NCI-H345 treated with DMSO at 0.1 percent for 48 hours (cell line): ENCODE data around the gene NCKAP5.

Experiments
- DNase-seq: peaks from one replicate; lab custom pipeline; 2025; ENCODE audit not compliant: unreplicated experiment; lab: John Stamatoyannopoulos, UW

NCKAP5 gene

DNA sequence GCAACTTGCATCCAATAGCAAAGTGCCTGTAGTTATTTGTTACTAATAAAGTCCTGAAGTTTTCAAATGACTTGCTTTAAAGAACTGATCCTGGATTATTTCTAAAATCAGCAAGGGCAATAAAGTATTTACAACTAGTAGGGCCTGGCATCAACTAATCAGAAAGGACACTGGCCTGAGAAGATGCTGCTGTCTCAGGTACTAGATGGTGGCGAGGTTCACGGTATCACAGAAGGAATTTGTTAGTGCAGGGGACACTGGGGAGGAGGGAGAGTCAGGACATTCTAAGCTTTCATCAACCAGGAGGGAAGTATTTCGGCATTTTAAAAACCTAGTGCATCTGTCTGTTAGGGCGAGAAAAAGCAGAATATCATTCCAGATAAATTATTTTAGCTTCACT, 458.1 kb downstream of the NCKAP5 start:
- no peak for DNase-seq

GRCh38 chr2:133109772-133110171, 458.5 kb downstream of the NCKAP5 start:
- DNase-seq: no peak

GRCh38 chr2:133107058-133107815, 461.0 kb downstream of the NCKAP5 start:
- no peak for DNase-seq

DNA sequence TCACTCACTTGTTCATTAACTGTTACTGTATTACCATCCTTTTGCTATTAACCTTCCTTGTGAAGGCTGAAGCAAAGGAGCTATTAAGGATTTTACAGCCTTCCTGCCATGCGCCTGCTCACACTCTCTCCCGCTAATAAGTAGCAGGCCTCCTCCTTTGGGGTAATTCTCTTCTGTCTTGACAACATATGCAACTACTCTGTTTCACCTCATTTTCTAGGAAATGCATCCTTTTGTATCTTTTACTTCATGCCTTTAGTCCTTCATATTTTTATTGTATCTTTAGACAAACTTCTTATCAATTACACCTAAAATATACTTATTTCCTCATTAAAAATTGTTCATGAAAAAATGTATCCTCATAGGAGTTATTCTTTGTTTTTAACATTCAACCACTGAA, 463.4 kb downstream of the NCKAP5 start:
- no peak for DNase-seq

DNA sequence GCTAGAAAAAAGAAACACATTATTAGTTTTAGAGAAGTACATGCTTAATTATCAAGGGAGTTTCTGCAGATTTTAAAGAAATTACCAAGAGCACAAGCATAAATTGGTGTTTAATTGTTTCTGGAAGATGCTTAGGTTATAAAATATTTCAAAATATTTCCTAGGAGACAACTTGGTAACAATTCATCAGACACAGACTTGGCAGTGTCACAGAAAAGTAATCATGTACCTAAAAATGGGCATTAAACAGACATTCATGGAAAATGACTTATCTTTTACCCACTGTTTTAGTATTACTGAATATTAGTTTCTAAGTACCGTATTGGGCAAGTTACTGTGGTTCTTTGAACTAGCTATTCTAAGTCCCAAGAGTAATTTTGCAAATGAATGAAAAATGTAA, 469.5 kb downstream of the NCKAP5 start:
- DNase-seq: no peak

DNA sequence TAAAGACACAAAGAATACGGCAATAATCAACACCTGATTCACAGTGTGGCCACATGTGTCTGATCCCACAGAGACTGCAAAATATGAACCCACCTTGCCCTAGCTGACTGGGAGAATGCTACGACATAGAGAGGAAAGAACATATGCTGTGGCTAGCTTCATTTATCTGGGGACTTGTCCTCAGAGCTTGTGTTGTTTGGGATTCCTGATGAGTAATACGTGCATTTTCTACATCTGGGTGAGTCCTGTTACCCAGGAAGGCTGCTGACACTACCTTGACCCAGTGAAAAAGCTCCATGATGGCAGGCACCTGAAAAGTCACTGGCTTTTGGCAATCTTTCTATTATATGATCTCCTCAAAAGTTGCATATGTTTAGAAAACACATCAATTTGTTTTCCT, 470.6 kb downstream of the NCKAP5 start:
- DNase-seq: no peak

- no peak for DNase-seq
These were observed 475.7 kb downstream of the NCKAP5 start for GRCh38 chr2:133092571-133092970.

DNA sequence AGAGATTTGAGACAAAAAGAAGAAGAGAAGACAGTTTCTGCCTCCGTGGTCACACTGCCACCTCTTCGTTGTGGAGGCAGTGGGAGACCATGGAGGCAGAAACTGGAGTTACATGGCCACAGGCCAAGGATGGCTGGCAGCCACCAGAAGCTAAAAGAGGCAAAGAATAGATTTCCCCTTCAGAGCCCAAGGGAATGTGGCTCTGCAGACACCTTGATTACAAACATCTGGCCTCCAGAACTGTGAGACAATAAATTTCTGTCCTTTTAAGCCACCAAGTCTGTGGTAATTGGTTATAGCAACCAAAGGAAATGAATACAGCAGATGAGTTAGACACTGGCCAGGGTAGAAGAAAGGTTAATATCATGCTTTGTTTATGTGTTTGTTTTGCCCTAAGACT, 477.9 kb downstream of the NCKAP5 start:
- no peak for DNase-seq

GRCh38 chr2:133086176-133086575, 482.1 kb downstream of the NCKAP5 start:
- DNase-seq: no peak

DNA sequence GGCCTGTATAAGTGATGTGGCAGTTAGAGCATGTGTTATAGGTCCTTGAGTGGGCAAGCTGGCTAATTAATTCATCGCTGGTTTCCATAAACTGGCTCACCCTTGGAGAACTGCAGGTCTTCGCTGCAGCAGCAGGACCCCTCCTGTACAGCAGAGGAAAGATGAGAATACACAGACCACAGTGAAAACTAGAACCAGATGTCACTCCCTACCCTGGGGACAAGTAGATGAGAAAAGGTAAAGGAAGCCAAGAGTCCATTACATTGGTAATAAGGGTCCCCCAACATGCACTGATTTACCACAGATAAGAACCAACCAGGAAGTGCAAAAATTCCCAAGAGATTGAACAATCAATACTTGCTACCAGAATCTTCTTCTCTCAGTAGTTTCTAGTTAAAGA, 482.6 kb downstream of the NCKAP5 start:
- no peak for DNase-seq

DNA sequence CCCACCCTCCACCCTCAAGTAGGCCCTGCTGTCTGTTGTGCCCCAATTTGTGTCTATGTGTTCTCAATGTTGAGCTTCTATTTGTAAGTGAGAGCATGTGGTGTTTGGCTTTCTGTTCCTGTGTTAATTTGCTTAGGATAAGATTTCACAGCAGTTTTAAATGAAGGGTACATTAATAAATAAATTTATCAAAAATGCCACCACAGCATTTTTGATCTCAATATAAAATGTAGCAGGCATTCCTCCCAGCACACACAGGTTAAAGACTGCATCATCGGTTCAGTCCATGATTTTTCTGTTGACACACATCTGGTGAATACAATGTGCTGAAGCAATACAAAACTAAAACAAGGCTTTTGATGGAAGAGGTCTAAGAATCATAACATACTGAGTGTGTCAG, 486.2 kb downstream of the NCKAP5 start:
- no peak for DNase-seq

- no peak for DNase-seq
These were observed 487.4 kb downstream of the NCKAP5 start for GRCh38 chr2:133080822-133081221.

DNA sequence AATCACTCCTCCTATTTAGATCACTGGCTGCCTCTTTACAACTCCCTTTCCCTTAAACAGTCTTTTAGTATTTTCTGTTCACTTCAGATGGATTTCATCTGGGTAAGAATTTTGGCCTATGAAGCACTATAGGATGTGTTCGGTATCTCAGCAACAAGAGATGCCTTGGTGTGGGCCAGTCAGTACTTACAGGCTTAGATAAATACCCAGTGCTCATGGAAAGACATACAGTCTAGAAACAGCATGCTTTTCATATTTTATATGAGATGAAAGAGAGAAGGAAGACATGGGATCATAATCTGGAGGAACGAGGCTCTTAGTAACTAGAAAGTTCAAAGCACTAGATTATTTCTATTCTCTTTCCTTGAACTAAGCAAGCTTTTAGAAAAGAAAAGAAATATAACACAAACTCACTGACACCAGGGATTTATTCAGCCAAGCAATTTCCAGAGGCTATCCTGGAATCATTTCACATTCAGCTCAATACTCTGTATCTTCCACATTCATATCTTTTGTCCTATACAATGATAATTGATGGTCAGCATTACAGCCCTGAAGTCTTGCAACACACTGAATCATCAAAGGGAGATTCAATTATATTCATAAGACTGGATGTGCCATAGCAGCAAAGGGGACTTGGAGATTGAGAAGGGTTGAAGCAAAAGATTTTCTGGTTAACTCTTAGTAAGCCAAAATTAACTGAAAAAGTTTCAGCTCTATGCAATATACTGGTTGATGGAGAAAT, 489.4 kb downstream of the NCKAP5 start:
- DNase-seq: no peak

DNA sequence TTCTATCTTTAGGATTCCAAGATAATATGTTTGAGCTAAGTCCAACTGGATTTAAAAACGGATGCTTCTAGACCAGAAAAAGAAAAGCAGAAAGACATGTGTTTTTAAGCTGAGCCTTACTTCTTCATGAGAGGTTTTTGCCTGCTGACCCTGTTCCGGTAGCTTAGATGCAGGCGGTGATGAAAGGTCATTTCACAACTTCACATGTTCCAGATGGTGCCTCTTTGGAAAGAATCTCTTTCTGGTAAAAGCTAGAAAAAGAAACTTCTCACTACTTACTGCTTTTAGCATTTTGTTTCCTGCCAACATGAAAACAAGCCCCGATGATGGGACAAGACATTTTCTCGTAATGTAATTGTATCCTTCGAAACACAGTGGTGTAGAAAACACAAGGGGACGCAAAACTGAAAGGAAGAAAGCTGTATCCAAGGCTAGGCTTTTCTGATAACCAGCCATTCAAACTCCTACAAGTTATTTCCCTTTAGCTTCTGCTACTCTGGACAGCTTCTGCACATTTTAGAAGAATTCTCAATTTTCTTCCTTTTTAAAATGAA, 490.9 kb downstream of the NCKAP5 start:
- DNase-seq: no peak

DNA sequence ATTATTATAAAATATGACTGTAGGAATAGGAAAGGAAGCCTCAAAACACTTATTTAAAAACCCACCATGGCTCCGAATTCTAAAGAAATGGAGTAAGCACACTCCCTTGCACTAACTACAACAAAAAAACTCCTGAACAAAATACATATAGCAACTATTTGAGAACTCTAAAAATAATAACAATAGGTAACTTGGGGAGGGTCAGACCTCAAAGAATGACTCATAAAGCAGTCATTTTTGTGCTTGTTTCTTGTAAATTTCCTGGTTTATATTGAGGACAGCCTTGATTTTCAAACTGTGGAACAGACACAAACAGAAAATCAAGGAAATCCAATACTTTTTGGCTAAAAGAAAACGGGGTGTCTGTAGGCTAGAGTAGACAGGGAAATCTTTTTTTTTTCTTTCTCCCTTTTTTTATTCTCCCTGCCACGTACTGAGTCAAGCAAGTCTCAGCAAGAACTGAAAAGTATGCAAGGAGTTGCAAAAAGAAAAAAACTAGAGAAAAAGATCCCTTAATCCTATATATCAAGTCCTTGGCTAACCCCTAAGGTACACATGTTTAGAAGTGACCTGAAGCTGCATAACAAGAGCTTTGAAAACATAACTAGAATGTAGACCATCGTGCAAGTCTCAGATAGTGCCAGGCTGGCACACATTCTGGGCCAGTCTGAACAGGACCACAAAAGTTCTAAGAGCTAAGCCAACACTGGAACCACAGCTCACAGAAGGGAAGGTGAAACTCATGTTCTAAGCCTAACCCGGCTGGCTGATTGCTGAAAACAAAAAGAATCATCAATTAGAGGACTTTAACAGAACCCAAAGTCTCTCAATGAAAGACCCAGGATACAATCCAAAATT, 495.2 kb downstream of the NCKAP5 start:
- DNase-seq: no peak

DNA sequence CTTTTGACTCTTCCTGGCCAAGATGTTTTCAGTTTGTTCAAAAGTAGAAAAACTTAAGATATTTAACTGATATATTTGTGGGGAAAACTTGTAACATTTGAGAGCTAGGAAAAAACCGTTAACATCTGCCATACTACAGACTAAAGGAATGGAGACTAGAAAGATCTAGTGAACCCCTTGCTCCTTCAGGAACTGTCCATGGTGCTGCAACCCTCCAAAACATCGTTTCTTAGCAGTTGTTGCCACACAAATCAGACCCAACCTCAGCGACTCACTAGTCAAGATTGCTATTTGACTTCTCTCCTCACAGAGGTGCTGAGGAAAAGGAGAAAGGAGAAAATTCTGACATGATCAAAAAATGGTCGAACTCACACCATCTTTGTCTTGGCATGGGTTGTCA, 504.5 kb downstream of the NCKAP5 start:
- DNase-seq: no peak

- no peak for DNase-seq
These were observed 505.2 kb downstream of the NCKAP5 start for GRCh38 chr2:133062931-133063665.

DNA sequence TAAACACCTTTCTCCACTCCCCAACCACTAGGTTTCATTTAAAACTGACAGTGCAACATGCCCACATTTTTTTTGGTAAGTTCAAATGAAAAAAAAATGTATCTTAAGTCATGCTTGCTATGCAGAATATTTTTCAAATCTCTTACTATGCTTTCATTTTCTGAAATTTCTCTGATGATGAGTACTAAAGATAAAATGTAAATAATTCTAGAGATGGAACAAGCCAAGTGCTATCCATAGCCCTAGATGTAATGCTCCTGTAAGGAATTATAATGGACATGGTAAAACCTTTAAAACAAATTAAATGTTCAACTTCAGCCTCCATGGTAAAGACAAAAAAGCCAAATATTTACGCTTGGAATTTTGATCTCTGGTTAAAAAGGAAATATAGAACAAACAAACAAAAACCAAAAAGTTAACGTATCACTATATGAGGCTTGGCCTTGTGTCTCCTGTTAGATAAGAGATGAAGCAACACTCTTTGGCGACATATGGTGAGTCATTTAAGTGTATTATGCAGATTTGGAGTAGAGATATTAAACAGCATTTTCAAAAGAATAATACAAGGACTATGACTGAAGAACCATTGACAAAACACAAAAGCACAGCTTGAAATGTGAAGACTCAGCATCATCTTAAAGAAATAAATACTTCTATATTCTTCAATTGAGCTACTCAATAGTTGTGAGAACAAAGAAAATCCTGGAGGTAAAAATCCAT, 506.2 kb downstream of the NCKAP5 start:
- DNase-seq: no peak

DNA sequence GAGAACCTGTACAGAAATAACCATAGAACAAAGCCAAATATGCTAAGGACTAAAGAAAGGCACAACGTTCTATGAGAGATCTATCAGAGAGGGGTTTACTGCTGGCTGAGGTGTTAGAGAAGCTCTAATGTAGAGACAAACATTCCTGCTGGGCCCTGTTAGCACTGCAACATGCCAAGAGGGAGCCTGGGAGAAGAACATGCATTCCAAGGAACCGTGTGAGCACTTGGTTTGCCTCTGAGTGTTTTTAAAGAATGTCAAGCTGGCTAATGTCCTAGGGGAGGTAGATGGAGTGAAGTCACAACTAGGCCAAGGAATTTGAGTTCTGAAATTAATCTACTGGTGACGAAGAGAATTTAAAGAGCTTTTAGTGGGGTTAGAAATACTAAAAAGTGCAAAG, 514.0 kb downstream of the NCKAP5 start:
- no peak for DNase-seq

DNA sequence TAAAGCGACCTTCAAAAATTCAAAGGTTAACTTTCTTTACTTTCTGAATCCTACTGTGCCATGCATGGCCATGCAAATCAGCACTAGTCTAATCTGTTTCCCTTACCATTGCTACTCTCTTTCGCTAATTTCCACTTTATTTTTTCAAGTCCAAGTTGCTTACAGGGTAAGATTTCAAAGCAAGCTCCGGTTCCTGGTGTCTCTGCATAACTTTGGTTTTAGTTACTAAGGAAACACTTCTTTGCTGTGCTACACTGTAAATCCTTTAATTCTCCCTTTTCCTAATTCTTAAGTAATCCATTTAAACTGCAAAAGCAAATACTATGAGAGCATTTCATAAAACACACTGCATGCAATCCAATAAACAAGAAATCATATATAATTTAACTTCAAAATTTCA, 514.7 kb downstream of the NCKAP5 start:
- no peak for DNase-seq
